GM18511 (cell line): Measurements from ENCODE around the gene ANKDD1A.

ENCODE experiments used
- ATAC-seq: cut with Tn5 transposase; IDR thresholded peaks from one replicate; pipeline ENCODE4 v1.9.1; 2021; ENCODE audit warnings: mild to moderate bottlenecking, moderate library complexity; ENCODE audit not compliant: unreplicated experiment

Gene ANKDD1A

GRCh38 chr15:64959128-64959527 is 47.4 kb downstream of the ANKDD1A start:
- no peak for ATAC-seq

- ATAC-seq, result no peak
Measured at GRCh38 chr15:64960153-64960552, 48.5 kb downstream of the ANKDD1A start.

DNA sequence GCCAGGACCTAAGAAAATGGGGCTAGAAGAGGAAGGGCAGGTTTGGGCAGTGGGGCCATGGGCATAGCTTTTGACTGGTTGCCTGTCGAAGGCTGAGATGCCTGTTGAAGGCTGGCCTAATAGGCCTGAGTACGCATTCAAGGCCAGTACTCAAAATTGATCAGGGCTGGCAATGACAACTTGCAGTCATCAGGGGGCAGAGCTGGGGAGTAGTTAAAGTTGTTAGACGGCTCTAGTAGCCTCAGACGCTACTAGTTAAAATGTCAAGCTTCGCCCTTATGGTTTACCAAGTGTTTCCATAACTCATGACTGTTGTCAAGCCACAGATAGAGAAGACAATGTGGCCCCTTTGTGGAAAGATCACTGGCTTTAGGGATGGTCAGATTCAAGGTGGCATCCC is 49.3 kb downstream of the ANKDD1A start:
- ATAC-seq, result no peak

- ATAC-seq, result no peak
Measured at GRCh38 chr15:64969401-64969800, 57.7 kb downstream of the ANKDD1A start.

- ATAC-seq, result no peak
Measured at GRCh38 chr15:64970698-64971097, 59.0 kb downstream of the ANKDD1A start.

GRCh38 chr15:64975390-64975789 is 63.7 kb downstream of the ANKDD1A start:
- ATAC-seq, result no peak

DNA sequence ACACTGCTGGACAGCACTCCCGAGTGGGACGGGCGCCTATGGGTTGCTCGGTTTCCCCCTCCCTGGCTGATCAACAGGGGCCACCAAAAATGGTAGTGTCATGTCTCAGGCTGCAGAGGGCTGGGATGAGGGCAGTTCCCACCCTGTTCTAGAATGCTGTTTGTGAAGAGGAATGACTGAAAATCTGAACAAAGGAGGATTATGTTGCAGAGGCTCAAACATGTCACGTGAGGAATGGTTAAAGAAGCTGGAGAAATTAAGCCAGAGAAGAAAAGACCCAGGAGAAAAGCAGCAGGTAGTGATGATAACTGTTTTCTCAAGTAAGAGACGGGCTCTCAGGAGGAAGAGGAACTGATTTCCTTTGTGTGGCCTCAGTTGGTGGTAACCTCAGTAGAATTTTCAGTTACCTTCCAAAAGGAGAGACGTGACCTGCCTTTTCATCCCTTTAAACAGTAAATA is 67.6 kb downstream of the ANKDD1A start:
- ATAC-seq, result no peak

DNA sequence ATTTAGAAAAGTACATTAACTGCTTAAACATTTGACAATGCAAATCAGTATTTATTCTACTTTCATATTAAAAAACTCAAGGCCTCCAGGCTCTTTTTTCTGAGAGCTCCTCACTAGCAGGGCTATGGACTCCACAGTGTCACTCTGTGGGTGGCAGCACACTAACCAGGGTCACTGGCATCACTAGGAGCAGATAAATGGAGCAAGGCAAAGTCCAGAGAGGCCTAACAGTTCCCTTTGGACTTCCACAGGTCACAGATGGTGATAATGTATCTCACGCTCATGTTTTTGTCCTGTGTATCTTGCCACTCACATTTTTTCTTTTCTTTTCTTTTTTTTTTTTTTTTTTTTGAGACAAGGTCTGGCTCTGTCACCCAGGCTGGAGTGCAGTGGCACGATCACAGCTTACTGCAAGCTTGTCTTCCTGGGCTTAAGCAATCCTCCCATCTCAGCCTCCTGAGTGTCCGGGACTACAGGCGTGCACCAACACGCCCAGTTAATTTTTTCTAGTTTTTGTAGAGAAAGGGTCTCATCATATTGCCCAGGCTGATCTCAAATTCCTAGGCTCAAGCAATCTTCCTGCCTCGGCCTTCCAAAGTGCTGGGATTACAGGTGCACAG is 70.2 kb downstream of the ANKDD1A start:
- ATAC-seq, result no peak

DNA sequence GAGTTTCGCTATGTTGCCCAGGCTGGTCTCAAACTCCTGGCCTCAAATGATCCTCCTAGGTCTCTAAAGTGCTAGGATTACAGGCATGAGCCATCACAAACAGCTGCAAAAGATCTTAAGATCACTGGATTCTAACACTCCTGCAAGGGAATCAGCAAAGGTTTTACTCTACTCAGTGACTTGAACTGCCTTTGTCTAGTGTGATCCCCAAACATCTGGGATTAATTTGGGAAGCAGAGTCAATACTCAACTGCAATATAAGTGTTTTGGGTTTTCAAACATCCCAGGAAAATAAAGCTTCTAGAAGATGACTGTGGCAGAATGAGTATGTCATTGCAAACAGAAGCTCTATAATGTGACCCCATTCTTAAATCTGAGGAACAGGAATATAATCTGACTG is 70.8 kb downstream of the ANKDD1A start:
- ATAC-seq, result no peak

- ATAC-seq, result no peak
Measured at GRCh38 chr15:64985366-64986033, 73.8 kb downstream of the ANKDD1A start.

DNA sequence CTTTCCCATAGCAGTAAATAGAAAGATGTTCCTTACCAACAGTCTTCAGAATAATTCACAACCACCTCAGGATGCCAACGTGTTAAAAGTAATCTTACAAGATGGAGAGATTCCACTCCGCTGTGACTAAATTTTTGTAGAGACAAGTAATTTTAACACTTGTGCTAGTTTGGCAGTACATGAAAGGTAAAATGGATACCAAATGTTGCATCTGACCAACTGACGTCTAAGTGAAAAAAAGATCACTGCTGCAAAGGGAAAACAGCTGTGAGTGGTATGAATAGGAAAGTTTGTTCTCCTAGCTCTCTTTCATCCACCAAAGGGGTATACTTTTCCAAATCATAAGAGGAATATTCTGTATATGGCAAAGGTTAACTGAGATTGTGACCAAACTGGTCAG is 75.4 kb downstream of the ANKDD1A start:
- no peak for ATAC-seq

GRCh38 chr15:64989416-64990167 is 77.9 kb downstream of the ANKDD1A start, which contains the start of gene SPG21:
TSS of gene SPG21 (minus strand) at chr15:64989914. CDS start at chr15:64983569, 6,345 bp downstream.
- peak; percentile 96 for ATAC-seq

GRCh38 chr15:64990168-64990470 is 78.4 kb downstream of the ANKDD1A start:
- no peak for ATAC-seq

DNA sequence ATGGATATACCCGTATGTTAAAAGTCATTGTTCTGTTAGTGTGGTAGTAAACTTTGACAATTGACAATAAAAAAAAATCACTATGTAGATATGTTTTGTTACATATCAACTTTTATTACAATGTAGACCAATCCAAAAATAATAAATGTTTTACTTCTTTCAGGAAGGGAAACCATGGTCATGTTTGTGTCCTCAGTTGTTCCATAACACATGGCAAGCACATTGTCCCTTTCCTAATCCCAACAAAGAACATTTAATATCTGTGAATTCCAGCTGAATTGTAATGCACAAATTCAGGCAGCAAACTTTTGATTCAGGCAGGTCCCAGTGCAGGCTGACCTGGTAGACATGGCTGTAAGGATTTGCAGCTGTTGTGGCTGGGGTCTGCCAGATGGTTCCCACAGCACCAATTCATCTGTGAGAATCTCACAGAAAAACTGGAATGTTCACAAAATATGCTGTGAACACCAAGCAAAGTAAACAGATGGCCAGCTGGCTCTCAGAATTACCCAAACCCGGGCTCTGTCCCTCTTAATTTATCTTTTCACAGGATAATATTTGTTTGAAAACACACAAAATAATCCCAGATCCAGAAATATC is 79.9 kb downstream of the ANKDD1A start:
- no peak for ATAC-seq

DNA sequence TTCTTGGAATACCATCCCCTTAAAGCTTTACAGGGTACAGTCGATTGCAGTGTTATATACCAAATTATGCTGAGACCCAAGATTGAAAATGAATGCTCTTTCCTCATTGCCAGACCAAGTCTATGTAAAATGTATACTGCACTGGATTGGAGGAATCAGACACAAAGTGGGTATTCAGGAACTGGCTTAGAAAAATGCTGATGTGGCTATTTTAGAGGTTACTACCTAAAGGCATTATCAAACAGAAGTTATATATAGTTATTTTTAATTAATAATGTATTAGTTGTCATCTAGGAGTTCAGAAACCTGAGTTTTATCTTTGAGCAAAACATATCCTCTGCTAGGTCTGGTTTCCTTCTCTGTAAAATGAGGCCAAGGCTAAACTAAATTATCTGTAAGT is 81.6 kb downstream of the ANKDD1A start:
- no peak for ATAC-seq

GRCh38 chr15:64997066-64997465 is 85.4 kb downstream of the ANKDD1A start:
- ATAC-seq, result no peak

DNA sequence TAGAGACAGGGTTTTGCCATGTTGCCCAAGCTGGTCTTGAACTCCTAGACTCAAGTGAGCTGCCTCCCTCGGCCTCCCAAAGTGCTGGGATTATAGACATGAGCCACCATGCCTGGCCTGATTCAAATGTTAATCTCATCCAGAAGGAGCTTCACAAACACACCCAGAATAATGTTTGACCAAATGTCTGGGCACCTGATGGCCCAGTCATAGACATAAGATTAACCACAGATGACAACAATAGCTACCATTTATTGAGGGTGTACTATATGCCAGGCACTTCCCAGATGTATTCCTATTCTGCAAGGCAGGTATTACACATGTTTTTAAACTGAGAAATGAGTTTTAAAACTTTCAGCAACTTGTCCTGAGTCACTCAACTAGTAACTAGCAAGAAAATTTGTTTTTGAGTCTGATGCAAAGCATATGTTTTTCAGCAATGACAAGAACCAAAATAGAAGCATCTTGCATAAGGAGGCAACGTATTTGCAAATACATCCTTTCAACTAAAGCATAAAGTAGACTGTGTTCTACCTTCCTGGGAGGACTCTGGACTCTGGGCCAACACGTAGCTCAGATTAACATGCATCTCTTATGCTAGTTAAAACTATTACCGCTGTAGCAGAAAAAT is 86.2 kb downstream of the ANKDD1A start:
- no peak for ATAC-seq

GRCh38 chr15:65004993-65005392 is 93.3 kb downstream of the ANKDD1A start:
- ATAC-seq, result no peak

GRCh38 chr15:65006876-65007275 is 95.2 kb downstream of the ANKDD1A start:
- no peak for ATAC-seq
